ENCODE results near the gene PLCE1. TPM values are rescaled to one million over a fixed set of nuclear protein-coding genes. Genes with fewer than 3 reads are reported as not detected.
A peak's percentile ranks its signal among the peaks of the same experiment; 100 is the strongest.

The PLCE1 gene
- 10.8 TPM in 2 replicates for total RNA-seq
- 4.7 and 5.2 TPM in 2 replicates for polyA plus RNA-seq

- Histone ChIP-seq H2AFZ (peak within 1 kb of the TSS; percentile 80), H3K27ac (peak within 1 kb of the TSS; percentile 53)
- under 1% methylated on average over 55 of the region's 83 CpGs for WGBS (ENCODE audit: low lambda C conversion rate, missing lambda C conversion rate)
These were observed at the start of gene PLCE1 for GRCh38 chr10:93993782-93994437. PLCE1 (plus strand) TSS chr10:93993931; CDS start chr10:94031047, 37,116 bp downstream.

GRCh38 chr10:93945819-93946218 lies 47.9 kb upstream of the PLCE1 start:
- Histone ChIP-seq H3K4me3 (no peak overlapping the region), H3K4me1 (ENCODE audit: insufficient read depth) (peaks cover 6% of the 10 kb centered on the region), H2AFZ (no peak overlapping the region), H3K9me3 (ENCODE audit: low read depth) (no peaks in the 10 kb centered on the region), H3K27me3 (no peaks in the 10 kb centered on the region), H3K36me3 (replicated peaks; ENCODE audit: insufficient read depth, low read depth) (no peaks in the 10 kb centered on the region), H3K27ac (no peak overlapping the region), H3K4me2 (no peak overlapping the region), H3K79me2 (no peaks in the 10 kb centered on the region), H3K9me2 (replicated peaks; ENCODE audit: insufficient read depth) (no peaks in the 10 kb centered on the region), H4K20me1 (ENCODE audit: insufficient read depth, poor library complexity, severe bottlenecking) (no peaks in the 10 kb centered on the region)
- DNase-seq (ENCODE audit: low spot score) = no peak
- TF ChIP-seq EZH2 (IDR thresholded peaks at IDR 0.05; ENCODE audit: borderline replicate concordance) = no peak
- TF ChIP-seq CTCF (IDR thresholded peaks at IDR 0.05; ENCODE audit: poor library complexity) = no peak
- TF ChIP-seq EZH2phosphoT487 (IDR thresholded peaks at IDR 0.05; ENCODE audit: low read depth, severe bottlenecking, unreplicated experiment) = no peak
- WGBS (ENCODE audit: low lambda C conversion rate, missing lambda C conversion rate) = 91% methylated on average over 4 of the region's 4 CpGs

More at GRCh38 chr10:93993782-93994437, at the start of gene PLCE1:
- Histone ChIP-seq H4K20me1 (ENCODE audit: insufficient read depth, poor library complexity, severe bottlenecking) (no peaks in the 10 kb centered on the region), H3K79me2 (peaks cover 43% of the 10 kb centered on the region), H3K9me2 (replicated peaks; ENCODE audit: insufficient read depth) (no peaks in the 10 kb centered on the region), H3K4me1 (ENCODE audit: insufficient read depth) (peaks cover 34% of the 10 kb centered on the region), H3K4me2 (peak within 1 kb of the TSS; percentile 95), H3K9me3 (ENCODE audit: low read depth) (no peaks in the 10 kb centered on the region), H3K36me3 (replicated peaks; ENCODE audit: insufficient read depth, low read depth) (no peaks in the 10 kb centered on the region), H3K4me3 (peak within 1 kb of the TSS; percentile 48), H3K27me3 (no peaks in the 10 kb centered on the region)
- DNase-seq (ENCODE audit: low spot score) = peak; percentile 89
- TF ChIP-seq EZH2 (IDR thresholded peaks at IDR 0.05; ENCODE audit: borderline replicate concordance) = no peak
- no peak for TF ChIP-seq CTCF (IDR thresholded peaks at IDR 0.05; ENCODE audit: poor library complexity)
- no peak for TF ChIP-seq EZH2phosphoT487 (IDR thresholded peaks at IDR 0.05; ENCODE audit: low read depth, severe bottlenecking, unreplicated experiment)

- H3K4me1 ChIP-seq (ENCODE audit: insufficient read depth) = peaks cover 6% of the 10 kb centered on the region
- H3K9me2 ChIP-seq (replicated peaks; ENCODE audit: insufficient read depth) = no peaks in the 10 kb centered on the region
- no peak overlapping the region for H3K27ac ChIP-seq
- H3K27me3 ChIP-seq = no peaks in the 10 kb centered on the region
- TF ChIP-seq EZH2 (IDR thresholded peaks at IDR 0.05; ENCODE audit: borderline replicate concordance) = no peak
- TF ChIP-seq CTCF (IDR thresholded peaks at IDR 0.05; ENCODE audit: poor library complexity) = no peak
- no peak for TF ChIP-seq EZH2phosphoT487 (IDR thresholded peaks at IDR 0.05; ENCODE audit: low read depth, severe bottlenecking, unreplicated experiment)
- H3K36me3 ChIP-seq (replicated peaks; ENCODE audit: insufficient read depth, low read depth) = no peaks in the 10 kb centered on the region
- H3K9me3 ChIP-seq (ENCODE audit: low read depth) = no peaks in the 10 kb centered on the region
- peak; percentile 8 for DNase-seq (ENCODE audit: low spot score)
- no peak overlapping the region for H2AFZ ChIP-seq
- H4K20me1 ChIP-seq (ENCODE audit: insufficient read depth, poor library complexity, severe bottlenecking) = no peaks in the 10 kb centered on the region
- no peak overlapping the region for H3K4me3 ChIP-seq
- no peak overlapping the region for H3K4me2 ChIP-seq
- H3K79me2 ChIP-seq = no peaks in the 10 kb centered on the region
- 56% methylated on average over 8 of the region's 8 CpGs for WGBS (ENCODE audit: low lambda C conversion rate, missing lambda C conversion rate)
These were observed 46.7 kb upstream of the PLCE1 start for GRCh38 chr10:93947055-93947454.

Data from hepatocyte (in vitro differentiated cells).